OCI-LY7 (cell line): Measurements from ENCODE around the gene NVL. TPM values are rescaled to one million over a fixed set of nuclear protein-coding genes. Genes with fewer than 3 reads are reported as not detected.

Source experiments
- BruUV-seq: library from RNA; stranded (reverse); fragments of 400-500 nt; replicated peaks from 2 replicates; lab custom pipeline; 2021; lab: Mats Ljungman, UMichigan
- CTCF ChIA-PET: fragments of 300-600 bp; sonication (Branson Sonifier 250); formaldehyde crosslinking; loops from one replicate; lab custom pipeline; 2022; ENCODE audit warnings: antibody characterized with exemption; ENCODE audit not compliant: unreplicated experiment; lab: Charles Lee
- POLR2A ChIA-PET: fragments of 300-600 bp; sonication (Branson Sonifier 250); formaldehyde crosslinking; loops from one replicate; lab custom pipeline; 2022; ENCODE audit warnings: antibody characterized with exemption; lab: Charles Lee
- DNase-seq: peaks from one replicate; pipeline ENCODE4 v3.0.0-alpha.2; 2015; ENCODE audit warnings: low spot score
- H2AFZ ChIP-seq: fragments of 200-600 bp; sonication (generic), shearing (Covaris generic); 2 replicates; pipeline ENCODE4 v1.6.1; 2014; ENCODE audit warnings: mild to moderate bottlenecking, antibody characterized with exemption, low read length, moderate library complexity
- H3K27ac ChIP-seq: fragments of 200-600 bp; sonication (generic); 2 replicates; pipeline ENCODE4 v1.5.1; 2014; ENCODE audit warnings: mixed run types, low read depth, mild to moderate bottlenecking, moderate library complexity, low read length, inconsistent platforms; ENCODE audit not compliant: poor library complexity, severe bottlenecking
- H3K36me3 ChIP-seq: fragments of 200-600 bp; sonication (generic); 2 replicates; pipeline ENCODE4 v1.6.1; 2014; ENCODE audit warnings: mild to moderate bottlenecking, antibody characterized with exemption, low read length, moderate library complexity, mixed read lengths; ENCODE audit not compliant: insufficient read depth
- H3K4me1 ChIP-seq: fragments of 200-600 bp; sonication (generic); 2 replicates; pipeline ENCODE4 v1.5.1; 2014; ENCODE audit warnings: mild to moderate bottlenecking, low read length; ENCODE audit not compliant: insufficient read depth, poor library complexity, severe bottlenecking
- H3K4me2 ChIP-seq: fragments of 200-600 bp; sonication (generic); 2 replicates; pipeline ENCODE4 v1.6.1; 2014; ENCODE audit warnings: mild to moderate bottlenecking, low read length
- H3K4me3 ChIP-seq: fragments of 200-600 bp; sonication (generic); 2 replicates; pipeline ENCODE4 v1.5.1; 2014; ENCODE audit warnings: mild to moderate bottlenecking, low read depth, low read length; ENCODE audit not compliant: poor library complexity, severe bottlenecking
- H3K79me2 ChIP-seq: fragments of 200-600 bp; sonication (generic); 2 replicates; pipeline ENCODE4 v1.6.1; 2016; ENCODE audit warnings: low read depth, mild to moderate bottlenecking, low read length, moderate library complexity, mixed read lengths; ENCODE audit not compliant: insufficient read depth
- H3K9me2 ChIP-seq: fragments of 200-600 bp; sonication (generic); 2 replicates; pipeline ENCODE4 v1.6.1; 2016; ENCODE audit warnings: mild to moderate bottlenecking, low read length, mixed read lengths; ENCODE audit not compliant: insufficient read depth
- H3K9me3 ChIP-seq: fragments of 200-600 bp; sonication (generic); 2 replicates; pipeline ENCODE4 v1.6.1; 2014; ENCODE audit warnings: mild to moderate bottlenecking, mixed run types, low read length, mixed read lengths
- H4K20me1 ChIP-seq: fragments of 200-600 bp; sonication (generic); 2 replicates; pipeline ENCODE4 v1.6.1; 2014; ENCODE audit warnings: mild to moderate bottlenecking, antibody characterized with exemption, low read length, moderate library complexity, mixed read lengths; ENCODE audit not compliant: insufficient read depth
- CTCF ChIP-seq: fragments of 200-600 bp; sonication (generic); conservative IDR thresholded peaks from 2 replicates; pipeline ENCODE4 v1.5.1; 2014; ENCODE audit warnings: mild to moderate bottlenecking, antibody characterized with exemption, low read length, moderate library complexity, mixed read lengths
- EZH2phosphoT487 ChIP-seq: fragments of 200-600 bp; sonication (generic); IDR thresholded peaks from 2 replicates; pipeline ENCODE4 v1.6.1; 2018; ENCODE audit warnings: low read depth, borderline replicate concordance, mild to moderate bottlenecking, mixed run types, antibody characterized with exemption, low read length, moderate library complexity, mixed read lengths
- intact Hi-C: fragments of 100-400 bp; cut with micrococcal nuclease; formaldehyde crosslinking; loops from one replicate; pipeline ENCODE4 v1.10.0; 2022; ENCODE audit not compliant: unreplicated experiment
- total RNA-seq, 2 experiments: library from RNA; depleted of rRNA in 1 of 2; stranded (reverse); fragments of >200 nt in 1 of 2; shearing (Covaris generic) in 1 of 2; gene quantifications; 2 replicates each; pipeline ENCODE4 v1.2.3, GENCODE V29; 2014 to 2022

NVL gene
- total RNA-seq, 2 experiments from 2014 or later = 31.6 to 43.0 TPM

GRCh38 chr1:224238212-224238611 lies 91.8 kb downstream of the NVL start:
- H3K9me2 ChIP-seq = no peaks in the 10 kb centered on the region
- DNase-seq = no peak
- TF ChIP-seq EZH2phosphoT487 (no peak), CTCF (no peak)
- H3K4me1 ChIP-seq = peaks cover 20% of the 10 kb centered on the region
- no peaks in the 10 kb centered on the region for H3K9me3 ChIP-seq
- intact Hi-C loops = no loop called here
- BruUV-seq = no TSS peak
- H3K4me3 ChIP-seq = no peak overlapping the region
- H3K27ac ChIP-seq = no peak overlapping the region
- no peaks in the 10 kb centered on the region for H3K79me2 ChIP-seq
- no peak overlapping the region for H3K4me2 ChIP-seq
- ChIA-PET POLR2A (interaction anchor here (0.6 to 2.0 kb wide), 4 partner anchors 15 to 1760 kb away, joined by 4 to 5 read pairs (median 4); no protein-coding TSS in a partner anchor), CTCF (interaction anchor here (0.6 kb wide), 1 partner anchor 59 kb away, joined by 3 read pairs; no protein-coding TSS in a partner anchor)
- no peaks in the 10 kb centered on the region for H4K20me1 ChIP-seq
- H2AFZ ChIP-seq = no peak overlapping the region
- peaks cover 52% of the 10 kb centered on the region for H3K36me3 ChIP-seq

GRCh38 chr1:224237119-224237881 lies 92.7 kb downstream of the NVL start:
- Histone ChIP-seq H3K4me1 (peaks cover 20% of the 10 kb centered on the region), H3K79me2 (no peaks in the 10 kb centered on the region), H3K36me3 (peaks cover 53% of the 10 kb centered on the region; the same call in 1 of the 2 replicates), H4K20me1 (no peaks in the 10 kb centered on the region), H3K4me3 (no peak overlapping the region), H3K4me2 (no peak overlapping the region), H2AFZ (no peak overlapping the region), H3K27ac (no peak overlapping the region), H3K9me3 (no peaks in the 10 kb centered on the region), H3K9me2 (no peaks in the 10 kb centered on the region)
- CTCF ChIA-PET = interaction anchor here (0.6 to 0.9 kb wide), 2 partner anchors 23 to 25 kb away, joined by 3 to 4 read pairs; no protein-coding TSS in a partner anchor
- intact Hi-C loops = no loop called here
- no peak for DNase-seq
- TF ChIP-seq CTCF = no peak
- no peak for TF ChIP-seq EZH2phosphoT487
- BruUV-seq = no TSS peak
- POLR2A ChIA-PET = interaction anchor here (0.6 to 2.4 kb wide), 8 partner anchors 8 to 98 kb away, joined by 3 to 8 read pairs (median 4); no protein-coding TSS in a partner anchor
